Motor neuron (in vitro differentiated cells): ENCODE results near the gene NRG2. TPM values are rescaled to one million over a fixed set of nuclear protein-coding genes. Genes with fewer than 3 reads are reported as not detected.

Experiments
- ATAC-seq, 8 experiments: fragments of 200-7000 bp; cut with Tn5 transposase; replicated peaks in 6 of 8; 2 replicates each; pipeline ENCODE4 v1.8.0; 2021; ENCODE audit warnings: mild to moderate bottlenecking in 8 of 8, moderate library complexity in 8 of 8
- H3K27ac ChIP-seq, 2 donors: fragments of 250-450 bp; sonication (Bioruptor Pico); 2 replicates each; pipeline ENCODE4 v1.9.0; 2021; ENCODE audit warnings: antibody characterized with exemption in 2 of 2, mild to moderate bottlenecking in 2 of 2, moderate library complexity in 1 of 2
- H3K4me1 ChIP-seq, 2 donors: fragments of 250-450 bp; sonication (Bioruptor Pico); replicated peaks in 1 of 2; 2 replicates each; pipeline ENCODE4 v1.6.1; 2021; ENCODE audit warnings: antibody characterized with exemption in 2 of 2, mild to moderate bottlenecking in 2 of 2, moderate library complexity in 1 of 2
- H3K4me3 ChIP-seq, 5 donors: fragments of 250-450 bp; sonication (Bioruptor Pico); 2 replicates each; pipeline ENCODE4 v1.9.0; 2021; ENCODE audit warnings: antibody characterized with exemption in 5 of 5, mild to moderate bottlenecking in 5 of 5, moderate library complexity in 4 of 5
- WGBS, 10 experiments: fragments of 450-650 bp; shearing (Covaris generic); methylation state at CpG; one replicate each; pipeline ENCODE4 v1.0.0; 2022; 5-methylcytosine and 5-hydroxymethylcytosine counted together
- in situ Hi-C, 9 experiments: fragments of 400-800 bp; cut with MboI; loops; one replicate each; pipeline ENCODE4 v1.15.0; 2021; ENCODE audit warnings: low sequenced_read_pairs in 9 of 9, low pct_unique_long_range_greater_than_20kb in 2 of 9; ENCODE audit not compliant: unreplicated experiment in 9 of 9
- total RNA-seq, 8 experiments: library from RNA; unstranded; fragments of 300-600 nt; gene quantifications; 2 replicates each; pipeline versions ENCODE4 v1.2.3 to v1.2.4, GENCODE V29; 2022

NRG2 gene
- total RNA-seq, 8 experiments from 2014 or later: 0.28 to 1.8 (median 0.71) TPM; not detected in 1

GRCh38 chr5:140038373-140038957, 4.6 kb downstream of the NRG2 start:
- H3K4me3 ChIP-seq: peak overlapping the region in 1 of 5 donors; percentile 29

GRCh38 chr5:140037012-140037411, 6.1 kb downstream of the NRG2 start:
- ATAC-seq: peak in 1 of 8 experiments; percentile 15
- in situ Hi-C loops: no loop called here
- WGBS, 10 experiments: 46 to 89% (median 65%) methylated on average over 1 to 4 of the region's 4 CpGs
- Histone ChIP-seq H3K4me3 (no peak overlapping the region), H3K4me1 (peaks cover 4 to 6% of the 10 kb centered on the region in 2 donors), H3K27ac (no peak overlapping the region)

More at GRCh38 chr5:140038373-140038957, 4.6 kb downstream of the NRG2 start:
- WGBS, 10 experiments: 7 to 80% (median 18%) methylated on average over 1 to 7 of the region's 7 CpGs; no CpG with 5 or more reads in 1 of the 10 experiments
- H3K27ac ChIP-seq: no peak overlapping the region
- H3K4me1 ChIP-seq: peaks cover 4 to 6% of the 10 kb centered on the region in 2 donors
- in situ Hi-C loops: no loop called here
- peak in 2 of 8 experiments; percentile 23 to 46 for ATAC-seq

GRCh38 chr5:140035881-140036280, 7.2 kb downstream of the NRG2 start:
- 50 to 100% (median 72%) methylated on average over 1 to 2 of the region's 2 CpGs; no CpG with 5 or more reads in 5 of the 10 experiments for WGBS, 10 experiments
- in situ Hi-C loops: no loop called here

GRCh38 chr5:140033037-140033760, 9.9 kb downstream of the NRG2 start:
- ATAC-seq: no peak
- 69 to 100% (median 85%) methylated on average over 1 to 3 of the region's 3 CpGs; no CpG with 5 or more reads in 1 of the 10 experiments for WGBS, 10 experiments
- H3K4me1 ChIP-seq: no peaks in the 10 kb centered on the region
- in situ Hi-C loops: no loop called here
- no peak overlapping the region for H3K4me3 ChIP-seq
- no peak overlapping the region for H3K27ac ChIP-seq

More at GRCh38 chr5:140035881-140036280, 7.2 kb downstream of the NRG2 start:
- no peaks in the 10 kb centered on the region for H3K4me1 ChIP-seq
- no peak overlapping the region for H3K27ac ChIP-seq
- no peak overlapping the region for H3K4me3 ChIP-seq
- ATAC-seq: no peak

- Histone ChIP-seq H3K27ac (no peak overlapping the region), H3K4me3 (no peak overlapping the region), H3K4me1 (no peaks in the 10 kb centered on the region)
- 27 to 80% (median 44%) methylated on average over 1 to 2 of the region's 2 CpGs for WGBS, 10 experiments
- in situ Hi-C loops: no loop called here
- no peak for ATAC-seq
These were observed 10.8 kb downstream of the NRG2 start for GRCh38 chr5:140032296-140032695.

GRCh38 chr5:140027807-140028206, 15.3 kb downstream of the NRG2 start:
- Histone ChIP-seq H3K27ac (no peak overlapping the region), H3K4me3 (no peak overlapping the region), H3K4me1 (no peaks in the 10 kb centered on the region)
- in situ Hi-C loops: no loop called here
- WGBS, 10 experiments: 53 to 89% (median 75%) methylated on average over 1 to 2 of the region's 2 CpGs; no CpG with 5 or more reads in 1 of the 10 experiments
- no peak for ATAC-seq

GRCh38 chr5:140025736-140026135, 17.4 kb downstream of the NRG2 start:
- no peak for ATAC-seq
- WGBS, 10 experiments: 10 to 65% (median 45%) methylated on average over 1 to 3 of the region's 3 CpGs
- Histone ChIP-seq H3K27ac (no peak overlapping the region), H3K4me1 (no peaks in the 10 kb centered on the region), H3K4me3 (no peak overlapping the region)
- in situ Hi-C loops: no loop called here

- ATAC-seq: no peak
- in situ Hi-C loops: no loop called here
- Histone ChIP-seq H3K4me1 (no peaks in the 10 kb centered on the region), H3K27ac (no peak overlapping the region), H3K4me3 (no peak overlapping the region)
- WGBS, 10 experiments: 0 to 60% (median 17%) methylated on average over 1 of the region's 1 CpG; no CpG with 5 or more reads in 3 of the 10 experiments
These were observed 18.2 kb downstream of the NRG2 start for GRCh38 chr5:140024928-140025327.

- whole genome bisulfite sequencing, 10 experiments: 48 to 92% (median 77%) methylated on average over 2 to 5 of the region's 6 CpGs; no CpG with 5 or more reads in 3 of the 10 experiments
- in situ Hi-C loops: no loop called here
- no peaks in the 10 kb centered on the region for H3K4me1 ChIP-seq
- no peak overlapping the region for H3K27ac ChIP-seq
- no peak for ATAC-seq
- H3K4me3 ChIP-seq: no peak overlapping the region
These were observed 19.4 kb downstream of the NRG2 start for GRCh38 chr5:140023611-140024191.

- peak in 1 of 8 experiments; percentile 62 for ATAC-seq
- in situ Hi-C loops: no loop called here
- WGBS, 10 experiments: 0 to 80% (median 50%) methylated on average over 1 to 4 of the region's 4 CpGs; no CpG with 5 or more reads in 1 of the 10 experiments
- H3K27ac ChIP-seq: no peak overlapping the region
- H3K4me1 ChIP-seq: no peaks in the 10 kb centered on the region
- no peak overlapping the region for H3K4me3 ChIP-seq
These were observed 22.4 kb downstream of the NRG2 start for GRCh38 chr5:140020601-140021177.

GRCh38 chr5:140018920-140019644, 24.0 kb downstream of the NRG2 start:
- no peak for ATAC-seq
- Histone ChIP-seq H3K4me3 (no peak overlapping the region), H3K27ac (no peak overlapping the region), H3K4me1 (no peaks in the 10 kb centered on the region)
- WGBS, 10 experiments: 0 to 100% (median 48%) methylated on average over 1 to 3 of the region's 4 CpGs
- in situ Hi-C loops: no loop called here

GRCh38 chr5:140018517-140018916, 24.6 kb downstream of the NRG2 start:
- H3K4me3 ChIP-seq: no peak overlapping the region
- ATAC-seq: no peak
- H3K27ac ChIP-seq: no peak overlapping the region
- H3K4me1 ChIP-seq: no peaks in the 10 kb centered on the region
- WGBS, 10 experiments: 14 to 85% (median 53%) methylated on average over 2 to 7 of the region's 7 CpGs; no CpG with 5 or more reads in 4 of the 10 experiments
- in situ Hi-C loops: no loop called here
